ENCODE results near the gene EPHA8. TPM values are rescaled to one million over a fixed set of nuclear protein-coding genes. Genes with fewer than 3 reads are reported as not detected.

The EPHA8 gene
- total RNA-seq, 1 experiment from 2014 or later, result 3.8 TPM

- TF ChIP-seq PREB (CRISPR knock-in tag; IDR thresholded peaks at IDR 0.05; ENCODE audit: borderline replicate concordance), result no peak
- no peak for TF ChIP-seq OVOL2 (CRISPR knock-in tag; IDR thresholded peaks at IDR 0.05; ENCODE audit: borderline replicate concordance)
- TF ChIP-seq ZNF416 (CRISPR knock-in tag; IDR thresholded peaks at IDR 0.05), result no peak
- TF ChIP-seq MXD4 (CRISPR knock-in tag; IDR thresholded peaks at IDR 0.05; ENCODE audit: borderline replicate concordance), result no peak
- no peak for TF ChIP-seq NR3C1 (CRISPR knock-in tag; conservative IDR thresholded peaks at IDR 0.05; ENCODE audit: low read depth)
- TF ChIP-seq E2F1 (CRISPR knock-in tag; IDR thresholded peaks at IDR 0.05), result no peak
- TF ChIP-seq GTF2I (CRISPR knock-in tag; conservative IDR thresholded peaks at IDR 0.05), result no peak
- no peak for TF ChIP-seq HMGXB4 (CRISPR knock-in tag; IDR thresholded peaks at IDR 0.05)
- TF ChIP-seq NFE2L1 (CRISPR knock-in tag; IDR thresholded peaks at IDR 0.05), result no peak
- TF ChIP-seq ATF6 (CRISPR knock-in tag; IDR thresholded peaks at IDR 0.05), result no peak
- TF ChIP-seq HMGA2 (CRISPR knock-in tag; IDR thresholded peaks at IDR 0.05), result no peak
Measured at GRCh38 chr1:22551591-22551990, 11.7 kb upstream of the EPHA8 start (continued).

- Mint-ChIP-seq H3K27me3 (ENCODE audit: low read depth) (peaks cover 12% of the 10 kb centered on the region), H3K27ac (no peak overlapping the region), H3K36me3 (no peaks in the 10 kb centered on the region), H3K4me1 (peaks cover 35% of the 10 kb centered on the region), H3K4me3 (no peak overlapping the region), H3K9me3 (no peaks in the 10 kb centered on the region)
- no peak for ATAC-seq
- TF ChIP-seq TEAD4 (CRISPR knock-in tag; IDR thresholded peaks at IDR 0.05) (no peak), ETV6 (CRISPR knock-in tag; IDR thresholded peaks at IDR 0.05) (no peak), ZBTB21 (CRISPR knock-in tag; IDR thresholded peaks at IDR 0.05; ENCODE audit: borderline replicate concordance) (no peak), MLX (CRISPR knock-in tag; IDR thresholded peaks at IDR 0.05) (no peak), ZNF416 (CRISPR knock-in tag; IDR thresholded peaks at IDR 0.05) (no peak), MXD4 (CRISPR knock-in tag; IDR thresholded peaks at IDR 0.05; ENCODE audit: borderline replicate concordance) (no peak), GRHL2 (CRISPR knock-in tag; IDR thresholded peaks at IDR 0.05; ENCODE audit: insufficient replicate concordance, severe bottlenecking) (no peak), OVOL2 (CRISPR knock-in tag; IDR thresholded peaks at IDR 0.05; ENCODE audit: borderline replicate concordance) (no peak), SOX15 (CRISPR knock-in tag; IDR thresholded peaks at IDR 0.05) (no peak), ZNF232 (CRISPR knock-in tag; IDR thresholded peaks at IDR 0.05) (no peak), NFATC4 (CRISPR knock-in tag; IDR thresholded peaks at IDR 0.05) (no peak), ATF6 (CRISPR knock-in tag; IDR thresholded peaks at IDR 0.05) (no peak), EMX1 (CRISPR knock-in tag; IDR thresholded peaks at IDR 0.05) (no peak), FOXP4 (CRISPR knock-in tag; IDR thresholded peaks at IDR 0.05) (no peak)
- CTCF ChIA-PET, result interaction anchor here (0.6 kb wide), 2 partner anchors 16 to 309 kb away, joined by 3 read pairs; no protein-coding TSS in a partner anchor
- POLR2A ChIA-PET, result no interaction called here
- DNase-seq (ENCODE audit: low spot score), result no peak
Measured at GRCh38 chr1:22552021-22552420, 11.3 kb upstream of the EPHA8 start.
